K562 (cell line): Measurements from ENCODE around the gene SFXN3. TPM values are rescaled to one million over a fixed set of nuclear protein-coding genes. Genes with fewer than 3 reads are reported as not detected.

Source experiments
- ARNT ChIP-seq, 2 experiments: fragments of 450-650 bp; IDR thresholded peaks; 2 replicates each; pipeline ENCODE4 v1.6.1; 2016; ENCODE audit warnings: mild to moderate bottlenecking in 1 of 2
- BMI1 ChIP-seq: fragments of 150-350 bp; IDR thresholded peaks from 2 replicates; pipeline ENCODE4 v1.6.1; 2014; ENCODE audit warnings: low read length
- DPF2 ChIP-seq: fragments of 450-650 bp; IDR thresholded peaks from 2 replicates; pipeline ENCODE4 v1.6.1; 2016
- FOXM1 ChIP-seq, 2 experiments: fragments of 450-650 bp in 1 of 2; sonication (generic) in 1 of 2; formaldehyde crosslinking in 1 of 2; IDR thresholded peaks; 2 replicates each; pipeline versions ENCODE4 v1.6.1 to v1.9.0; 2017 to 2022; ENCODE audit warnings: low read depth in 2 of 2, mild to moderate bottlenecking in 2 of 2, missing genetic modification reagents in 1 of 2, moderate library complexity in 1 of 2
- KDM1A ChIP-seq, 2 experiments: fragments of 450-650 bp; IDR thresholded peaks; 2 replicates each; pipeline ENCODE4 v1.6.1; 2016; ENCODE audit warnings: mild to moderate bottlenecking in 2 of 2
- RHOXF2B ChIP-seq: fragments of 250-450 bp; sonication (Bioruptor Pico); conservative IDR thresholded peaks from 2 replicates; pipeline ENCODE4 v1.5.1; 2021
- SMC3 ChIP-seq: conservative IDR thresholded peaks from 2 replicates; pipeline ENCODE4 v1.6.1; 2011; ENCODE audit warnings: low read depth, low read length, improper control_type of control experiment; ENCODE audit not compliant: insufficient read depth
- ZNF584 ChIP-seq: fragments of 200-800 bp; sonication (Bioruptor generic); IDR thresholded peaks from 2 replicates; pipeline ENCODE4 v1.6.1; 2016; ENCODE audit warnings: low read depth, mild to moderate bottlenecking, missing genetic modification characterization, missing compliant biosample characterization
- polyA plus RNA-seq, 8 experiments: library from polyadenylated mRNA; depleted of rRNA in 4 of 8; stranded (reverse) in 5 of 8; unstranded in 3 of 8; fragments of >200 nt; fragmentation: Nextera tagmentation in 2 of 8; fragmentation: Illumina TruSeq in 1 of 8; extraction: Ambion mirVana in 2 of 8; extraction: Trizol in 1 of 8; gene quantifications; 2 replicates each; pipeline versions ENCODE4 v1.2.1 to v1.2.3, GENCODE V29; 2011 to 2014; ENCODE audit warnings: inconsistent platforms in 1 of 8, missing spikeins in 1 of 8
- total RNA-seq, 7 experiments: library from RNA; depleted of rRNA in 6 of 7; stranded (reverse); fragments of >200 nt in 6 of 7; fragmentation: Illumina TruSeq in 2 of 7; extraction: Trizol in 2 of 7; gene quantifications; 2 replicates each; pipeline versions ENCODE4 v1.2.1 to v1.2.3, GENCODE V29; 2011 to 2021; ENCODE audit warnings: low replicate concordance in 1 of 7
- TF ChIP-seq, protein P1 (sequence below), 3 experiments: fragments of 200-800 bp in 1 of 3; fragments of 250-450 bp in 1 of 3; fragments of 450-650 bp in 1 of 3; sonication (Bioruptor Pico) in 1 of 3; sonication (Bioruptor generic) in 1 of 3; formaldehyde crosslinking in 1 of 3; IDR thresholded peaks; 2 replicates each; pipeline versions ENCODE4 v1.6.1 to v1.8.0; 2016 to 2022; ENCODE audit warnings: mild to moderate bottlenecking in 2 of 3, missing genetic modification characterization in 2 of 3, missing compliant biosample characterization in 1 of 3, moderate library complexity in 1 of 3
- TF ChIP-seq, protein P2 (sequence below): fragments of 450-650 bp; formaldehyde crosslinking; IDR thresholded peaks from 2 replicates; pipeline ENCODE4 v1.4.0; 2022; ENCODE audit warnings: missing genetic modification characterization
- TF ChIP-seq, protein P3 (sequence below): fragments of 450-650 bp; IDR thresholded peaks from 2 replicates; pipeline ENCODE4 v1.6.1; 2017; ENCODE audit warnings: antibody characterized with exemption
- TF ChIP-seq, protein P4 (sequence below): sonication (generic); formaldehyde crosslinking; IDR thresholded peaks from 2 replicates; pipeline ENCODE4 v1.8.0; 2022; ENCODE audit warnings: missing genetic modification reagents, mild to moderate bottlenecking, moderate library complexity, borderline replicate concordance
- TF ChIP-seq, protein P5 (sequence below): fragments of 450-650 bp; IDR thresholded peaks from 2 replicates; pipeline ENCODE4 v1.6.1; 2016

Gene SFXN3
- total and polyA plus RNA-seq, 9 of the 15 experiments (the other 6 are each of a cell fraction or from before 2014, with no cell fraction given), result 0.24 to 4.6 (median 0.86) TPM

DNA sequence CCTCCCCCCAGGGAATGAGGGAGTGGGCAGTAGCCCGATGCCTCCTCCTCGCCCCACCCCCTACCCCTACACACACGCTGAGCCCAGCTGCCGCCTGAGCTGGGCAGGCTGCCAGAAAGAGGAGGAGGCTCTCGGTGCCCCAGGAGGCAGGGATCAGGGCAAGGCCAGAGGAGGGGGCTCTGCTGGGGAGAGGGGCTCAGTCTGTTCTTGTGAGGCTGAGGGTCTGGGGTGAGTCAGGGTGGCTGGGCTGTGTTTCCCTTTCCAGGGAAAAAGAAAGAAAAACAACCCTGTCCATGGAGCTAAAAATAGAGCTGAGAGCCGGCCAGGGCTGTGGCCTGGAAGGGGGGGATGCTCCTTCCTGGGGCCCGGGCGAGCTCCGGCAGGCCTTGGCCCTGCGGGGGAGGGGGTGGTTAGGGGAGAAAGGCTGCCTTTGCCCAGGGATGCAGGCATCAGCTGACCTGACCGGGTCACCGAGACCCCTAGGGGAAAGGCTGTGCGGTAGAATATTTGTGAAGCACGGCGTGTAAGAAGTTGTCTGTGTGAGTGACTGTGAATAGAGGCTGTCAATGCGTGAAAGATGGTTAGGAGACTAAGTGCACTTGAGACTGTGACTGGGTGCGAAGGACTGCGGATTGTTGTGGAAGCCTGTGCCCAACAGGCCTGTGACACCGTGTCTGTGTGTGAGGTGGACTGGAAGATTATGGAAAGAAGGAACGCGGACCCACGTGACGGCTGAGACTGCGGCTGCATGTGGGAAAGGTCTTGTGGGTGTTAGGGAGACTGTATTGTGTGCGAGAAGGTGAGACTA lies 32.6 kb upstream of the SFXN3 start (continued):
- TF ChIP-seq, protein P1, sequence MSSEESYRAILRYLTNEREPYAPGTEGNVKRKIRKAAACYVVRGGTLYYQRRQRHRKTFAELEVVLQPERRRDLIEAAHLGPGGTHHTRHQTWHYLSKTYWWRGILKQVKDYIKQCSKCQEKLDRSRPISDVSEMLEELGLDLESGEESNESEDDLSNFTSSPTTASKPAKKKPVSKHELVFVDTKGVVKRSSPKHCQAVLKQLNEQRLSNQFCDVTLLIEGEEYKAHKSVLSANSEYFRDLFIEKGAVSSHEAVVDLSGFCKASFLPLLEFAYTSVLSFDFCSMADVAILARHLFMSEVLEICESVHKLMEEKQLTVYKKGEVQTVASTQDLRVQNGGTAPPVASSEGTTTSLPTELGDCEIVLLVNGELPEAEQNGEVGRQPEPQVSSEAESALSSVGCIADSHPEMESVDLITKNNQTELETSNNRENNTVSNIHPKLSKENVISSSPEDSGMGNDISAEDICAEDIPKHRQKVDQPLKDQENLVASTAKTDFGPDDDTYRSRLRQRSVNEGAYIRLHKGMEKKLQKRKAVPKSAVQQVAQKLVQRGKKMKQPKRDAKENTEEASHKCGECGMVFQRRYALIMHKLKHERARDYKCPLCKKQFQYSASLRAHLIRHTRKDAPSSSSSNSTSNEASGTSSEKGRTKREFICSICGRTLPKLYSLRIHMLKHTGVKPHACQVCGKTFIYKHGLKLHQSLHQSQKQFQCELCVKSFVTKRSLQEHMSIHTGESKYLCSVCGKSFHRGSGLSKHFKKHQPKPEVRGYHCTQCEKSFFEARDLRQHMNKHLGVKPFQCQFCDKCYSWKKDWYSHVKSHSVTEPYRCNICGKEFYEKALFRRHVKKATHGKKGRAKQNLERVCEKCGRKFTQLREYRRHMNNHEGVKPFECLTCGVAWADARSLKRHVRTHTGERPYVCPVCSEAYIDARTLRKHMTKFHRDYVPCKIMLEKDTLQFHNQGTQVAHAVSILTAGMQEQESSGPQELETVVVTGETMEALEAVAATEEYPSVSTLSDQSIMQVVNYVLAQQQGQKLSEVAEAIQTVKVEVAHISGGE (CRISPR knock-in tag; IDR thresholded peaks at IDR 0.05), result 0 out of 6 replicates have a peak, but pooled peaks of 1 of the 3 experiments have one; percentile 29
- no peak for TF ChIP-seq SMC3
- TF ChIP-seq, protein P2, sequence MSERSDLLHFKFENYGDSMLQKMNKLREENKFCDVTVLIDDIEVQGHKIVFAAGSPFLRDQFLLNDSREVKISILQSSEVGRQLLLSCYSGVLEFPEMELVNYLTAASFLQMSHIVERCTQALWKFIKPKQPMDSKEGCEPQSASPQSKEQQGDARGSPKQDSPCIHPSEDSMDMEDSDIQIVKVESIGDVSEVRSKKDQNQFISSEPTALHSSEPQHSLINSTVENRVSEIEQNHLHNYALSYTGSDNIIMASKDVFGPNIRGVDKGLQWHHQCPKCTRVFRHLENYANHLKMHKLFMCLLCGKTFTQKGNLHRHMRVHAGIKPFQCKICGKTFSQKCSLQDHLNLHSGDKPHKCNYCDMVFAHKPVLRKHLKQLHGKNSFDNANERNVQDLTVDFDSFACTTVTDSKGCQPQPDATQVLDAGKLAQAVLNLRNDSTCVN, result peak; percentile 14; the same call in 1 of the 2 replicates
- TF ChIP-seq ZNF584 (CRISPR knock-in tag), result no peak
- TF ChIP-seq DPF2, result peak; percentile 19; the same call in 1 of the 2 replicates
- TF ChIP-seq, protein P3, sequence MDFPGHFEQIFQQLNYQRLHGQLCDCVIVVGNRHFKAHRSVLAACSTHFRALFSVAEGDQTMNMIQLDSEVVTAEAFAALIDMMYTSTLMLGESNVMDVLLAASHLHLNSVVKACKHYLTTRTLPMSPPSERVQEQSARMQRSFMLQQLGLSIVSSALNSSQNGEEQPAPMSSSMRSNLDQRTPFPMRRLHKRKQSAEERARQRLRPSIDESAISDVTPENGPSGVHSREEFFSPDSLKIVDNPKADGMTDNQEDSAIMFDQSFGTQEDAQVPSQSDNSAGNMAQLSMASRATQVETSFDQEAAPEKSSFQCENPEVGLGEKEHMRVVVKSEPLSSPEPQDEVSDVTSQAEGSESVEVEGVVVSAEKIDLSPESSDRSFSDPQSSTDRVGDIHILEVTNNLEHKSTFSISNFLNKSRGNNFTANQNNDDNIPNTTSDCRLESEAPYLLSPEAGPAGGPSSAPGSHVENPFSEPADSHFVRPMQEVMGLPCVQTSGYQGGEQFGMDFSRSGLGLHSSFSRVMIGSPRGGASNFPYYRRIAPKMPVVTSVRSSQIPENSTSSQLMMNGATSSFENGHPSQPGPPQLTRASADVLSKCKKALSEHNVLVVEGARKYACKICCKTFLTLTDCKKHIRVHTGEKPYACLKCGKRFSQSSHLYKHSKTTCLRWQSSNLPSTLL, result 0 out of 2 replicates have a peak, but pooled peaks have one; percentile 39
- TF ChIP-seq ARNT (IDR thresholded peaks at IDR 0.05), result no peak
- TF ChIP-seq, protein P4, sequence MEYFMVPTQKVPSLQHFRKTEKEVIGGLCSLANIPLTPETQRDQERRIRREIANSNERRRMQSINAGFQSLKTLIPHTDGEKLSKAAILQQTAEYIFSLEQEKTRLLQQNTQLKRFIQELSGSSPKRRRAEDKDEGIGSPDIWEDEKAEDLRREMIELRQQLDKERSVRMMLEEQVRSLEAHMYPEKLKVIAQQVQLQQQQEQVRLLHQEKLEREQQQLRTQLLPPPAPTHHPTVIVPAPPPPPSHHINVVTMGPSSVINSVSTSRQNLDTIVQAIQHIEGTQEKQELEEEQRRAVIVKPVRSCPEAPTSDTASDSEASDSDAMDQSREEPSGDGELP (CRISPR knock-in tag), result peak; percentile 87
- TF ChIP-seq, protein P5, sequence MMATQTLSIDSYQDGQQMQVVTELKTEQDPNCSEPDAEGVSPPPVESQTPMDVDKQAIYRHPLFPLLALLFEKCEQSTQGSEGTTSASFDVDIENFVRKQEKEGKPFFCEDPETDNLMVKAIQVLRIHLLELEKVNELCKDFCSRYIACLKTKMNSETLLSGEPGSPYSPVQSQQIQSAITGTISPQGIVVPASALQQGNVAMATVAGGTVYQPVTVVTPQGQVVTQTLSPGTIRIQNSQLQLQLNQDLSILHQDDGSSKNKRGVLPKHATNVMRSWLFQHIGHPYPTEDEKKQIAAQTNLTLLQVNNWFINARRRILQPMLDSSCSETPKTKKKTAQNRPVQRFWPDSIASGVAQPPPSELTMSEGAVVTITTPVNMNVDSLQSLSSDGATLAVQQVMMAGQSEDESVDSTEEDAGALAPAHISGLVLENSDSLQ, result 0 out of 2 replicates have a peak, but pooled peaks have one; percentile 17
- no peak for TF ChIP-seq BMI1
- no peak for TF ChIP-seq KDM1A (IDR thresholded peaks at IDR 0.05)
- TF ChIP-seq FOXM1 (IDR thresholded peaks at IDR 0.05; ENCODE audit: low read depth), result no peak
- TF ChIP-seq FOXM1 (CRISPR knock-in tag; IDR thresholded peaks at IDR 0.05; ENCODE audit: low read depth), result no peak
- no peak for TF ChIP-seq RHOXF2B (CRISPR knock-in tag)
